ENCODE data around the gene ULK3.

ULK3 gene

DNA sequence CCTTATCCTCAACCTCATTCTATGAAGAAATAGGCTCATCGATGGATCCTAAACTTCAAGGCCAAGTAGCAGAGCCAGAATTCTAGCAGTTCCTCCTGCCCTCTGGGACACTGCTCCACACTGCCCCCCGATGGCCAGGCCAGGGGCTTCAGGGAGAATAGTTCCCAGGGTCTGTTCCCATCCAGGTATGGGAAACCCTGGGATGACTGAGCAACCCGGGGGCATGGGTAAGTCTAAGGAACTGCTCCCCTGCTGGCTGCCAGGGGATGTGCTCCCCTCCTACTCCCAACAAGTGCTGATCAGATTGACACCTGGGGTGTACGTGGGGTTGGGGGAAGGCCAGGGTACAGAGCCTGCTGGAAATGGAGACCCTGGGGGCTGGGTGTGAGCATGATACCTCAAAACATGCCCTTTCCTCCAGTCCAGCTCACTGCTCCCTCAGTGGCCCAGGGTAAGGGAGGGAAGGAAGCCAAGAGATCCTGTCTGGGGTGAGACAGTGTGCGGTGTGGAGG lies 7.6 kb downstream of the ULK3 start:
- DNase-seq (ENCODE audit: low read depth) = peak; percentile 54
- no peak overlapping the region for H3K4me3 ChIP-seq (ENCODE audit: low read depth, low read length)
- TF ChIP-seq, protein P1, sequence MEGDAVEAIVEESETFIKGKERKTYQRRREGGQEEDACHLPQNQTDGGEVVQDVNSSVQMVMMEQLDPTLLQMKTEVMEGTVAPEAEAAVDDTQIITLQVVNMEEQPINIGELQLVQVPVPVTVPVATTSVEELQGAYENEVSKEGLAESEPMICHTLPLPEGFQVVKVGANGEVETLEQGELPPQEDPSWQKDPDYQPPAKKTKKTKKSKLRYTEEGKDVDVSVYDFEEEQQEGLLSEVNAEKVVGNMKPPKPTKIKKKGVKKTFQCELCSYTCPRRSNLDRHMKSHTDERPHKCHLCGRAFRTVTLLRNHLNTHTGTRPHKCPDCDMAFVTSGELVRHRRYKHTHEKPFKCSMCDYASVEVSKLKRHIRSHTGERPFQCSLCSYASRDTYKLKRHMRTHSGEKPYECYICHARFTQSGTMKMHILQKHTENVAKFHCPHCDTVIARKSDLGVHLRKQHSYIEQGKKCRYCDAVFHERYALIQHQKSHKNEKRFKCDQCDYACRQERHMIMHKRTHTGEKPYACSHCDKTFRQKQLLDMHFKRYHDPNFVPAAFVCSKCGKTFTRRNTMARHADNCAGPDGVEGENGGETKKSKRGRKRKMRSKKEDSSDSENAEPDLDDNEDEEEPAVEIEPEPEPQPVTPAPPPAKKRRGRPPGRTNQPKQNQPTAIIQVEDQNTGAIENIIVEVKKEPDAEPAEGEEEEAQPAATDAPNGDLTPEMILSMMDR (conservative IDR thresholded peaks at IDR 0.05; ENCODE audit: low read depth, low read length) = peak; percentile 89

DNA sequence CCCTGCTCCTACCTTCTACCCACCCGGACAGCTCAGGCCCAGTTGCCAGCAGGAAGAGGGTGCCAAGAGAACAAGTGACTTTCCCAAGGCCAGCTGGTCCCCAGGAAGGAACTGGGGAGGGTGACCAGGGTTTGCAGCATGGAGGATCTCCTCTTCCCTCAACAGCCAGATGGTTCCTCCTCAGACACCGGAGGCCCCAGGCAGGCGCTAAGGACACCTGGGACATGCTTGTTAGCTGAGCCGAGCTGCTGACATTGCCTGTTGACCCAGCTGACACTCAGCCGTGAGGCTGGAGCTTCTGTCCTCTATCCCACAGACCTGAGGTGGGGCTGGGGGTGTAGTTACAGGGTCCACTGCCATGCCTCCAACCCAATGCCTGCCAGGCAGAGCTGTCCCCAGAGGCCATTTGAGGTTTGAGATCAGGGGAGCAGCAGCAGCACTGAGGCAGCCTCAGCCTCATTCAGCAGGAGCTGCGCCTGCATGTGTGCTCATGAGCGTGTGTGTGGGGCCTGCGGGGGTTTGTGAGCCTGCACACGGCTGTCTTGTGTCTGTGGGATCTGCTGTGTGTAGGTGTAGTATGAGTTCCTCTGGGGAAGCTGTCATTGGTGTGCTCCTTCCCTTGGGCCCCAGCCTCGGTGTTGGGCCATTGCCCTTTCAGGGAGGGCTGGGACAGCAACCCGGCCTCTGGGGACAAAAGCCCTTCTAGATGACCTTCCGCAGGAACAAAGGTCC lies 9.4 kb downstream of the ULK3 start:
- no peak overlapping the region for H3K4me3 ChIP-seq (ENCODE audit: low read depth, low read length)
- TF ChIP-seq, protein P1 (conservative IDR thresholded peaks at IDR 0.05; ENCODE audit: low read depth, low read length) = no peak
- DNase-seq (ENCODE audit: low read depth) = no peak

DNA sequence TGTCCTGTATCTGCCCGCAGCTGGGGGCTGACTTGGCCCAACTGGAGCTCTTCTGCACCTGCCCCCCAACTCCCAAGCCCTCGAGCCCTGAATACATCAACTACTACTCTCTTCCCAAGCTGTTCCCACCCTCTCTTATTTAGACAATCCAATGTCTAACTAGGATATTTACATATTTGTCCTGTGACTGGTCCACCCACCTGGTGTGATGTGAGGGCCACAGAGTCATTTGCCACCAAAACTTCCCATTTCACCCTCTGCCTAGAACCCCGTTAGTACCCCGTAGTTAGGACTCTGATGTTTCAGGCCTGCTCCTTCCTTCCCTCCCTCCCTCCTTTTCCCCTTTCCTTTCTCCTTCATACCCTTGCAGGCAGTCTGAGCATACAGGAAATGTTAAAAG lies 10.1 kb downstream of the ULK3 start:
- TF ChIP-seq, protein P1 (conservative IDR thresholded peaks at IDR 0.05; ENCODE audit: low read depth, low read length) = no peak
- no peak overlapping the region for H3K4me3 ChIP-seq (ENCODE audit: low read depth, low read length)
- no peak for DNase-seq (ENCODE audit: low read depth)

DNA sequence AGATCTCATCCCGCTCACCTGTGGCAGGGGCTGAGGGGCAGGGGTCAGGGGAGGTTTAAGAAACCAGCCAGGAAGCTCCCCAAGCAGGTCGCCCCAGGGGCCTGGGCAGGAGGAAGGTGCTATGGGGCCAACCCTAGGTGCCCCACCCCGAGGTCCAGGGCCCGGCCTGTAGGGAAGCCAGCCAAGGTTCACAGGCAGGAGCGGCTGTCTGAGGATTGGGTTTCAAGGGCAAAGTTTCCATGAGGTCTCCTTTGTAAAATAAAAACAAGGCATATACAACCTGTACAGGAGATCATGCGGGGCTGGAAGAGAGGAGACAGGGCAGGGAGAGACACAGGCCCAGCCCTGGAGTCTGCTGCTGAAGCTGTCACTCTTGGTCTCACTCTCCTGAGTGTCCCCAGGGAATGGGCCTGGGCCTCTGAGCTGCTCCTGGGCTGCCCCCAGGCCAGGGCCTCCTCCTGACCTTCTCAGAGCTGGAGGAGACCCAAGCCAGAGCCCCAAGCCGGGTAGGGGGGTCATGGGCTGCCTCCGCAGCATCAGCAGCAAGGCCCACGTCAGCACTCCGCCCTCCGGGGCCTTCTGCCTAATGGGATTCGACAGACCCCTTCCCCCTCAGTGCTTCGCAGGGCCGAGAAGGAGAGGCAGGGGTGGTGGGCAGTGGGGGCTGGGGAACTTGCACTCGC lies 11.0 kb downstream of the ULK3 start:
- TF ChIP-seq, protein P1 (conservative IDR thresholded peaks at IDR 0.05; ENCODE audit: low read depth, low read length) = no peak
- H3K4me3 ChIP-seq (ENCODE audit: low read depth, low read length) = no peak overlapping the region
- DNase-seq (ENCODE audit: low read depth) = no peak

DNA sequence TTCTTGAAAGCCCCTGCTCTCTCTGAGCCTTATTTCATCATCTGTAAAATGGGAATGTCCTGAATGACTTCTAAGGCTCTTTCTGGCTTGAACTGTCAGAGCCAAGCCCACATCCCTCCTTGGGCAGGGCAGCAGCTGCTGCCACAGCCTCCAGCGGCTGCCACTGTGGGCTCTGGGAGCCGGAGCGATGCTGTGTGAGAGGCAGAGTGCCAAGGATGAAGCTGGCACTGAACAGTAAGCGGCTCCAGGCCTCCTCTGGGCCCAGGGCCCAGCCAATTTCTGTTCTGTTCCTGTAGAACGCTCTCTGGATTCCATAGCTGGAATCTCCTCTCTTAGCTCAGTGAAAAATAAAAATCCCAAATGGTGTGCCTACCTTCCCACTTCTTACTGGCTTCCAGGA lies 12.1 kb downstream of the ULK3 start:
- DNase-seq (ENCODE audit: low read depth) = no peak
- TF ChIP-seq, protein P1 (conservative IDR thresholded peaks at IDR 0.05; ENCODE audit: low read depth, low read length) = no peak
- no peak overlapping the region for H3K4me3 ChIP-seq (ENCODE audit: low read depth, low read length)

DNA sequence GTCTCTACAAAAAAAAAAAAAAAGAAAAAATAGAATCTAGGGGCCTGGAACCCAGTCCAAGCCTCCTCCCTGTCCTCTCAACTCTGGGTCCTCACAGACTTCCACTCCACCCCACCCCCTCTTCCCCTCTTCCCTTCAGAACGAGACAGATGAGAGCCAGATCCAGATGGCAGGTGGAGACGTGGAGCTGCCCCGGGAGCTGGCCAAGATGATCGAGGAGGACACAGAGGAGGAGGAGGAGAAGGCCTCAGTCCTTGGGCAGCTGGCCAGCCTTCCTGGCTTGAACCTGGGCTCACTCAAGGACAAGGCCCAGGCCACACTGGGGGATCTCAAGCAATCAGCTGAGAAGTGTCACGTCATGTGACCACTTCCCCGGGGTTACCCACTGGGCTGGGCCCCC lies 13.0 kb downstream of the ULK3 start:
- H3K4me3 ChIP-seq (ENCODE audit: low read depth, low read length) = no peak overlapping the region
- no peak for DNase-seq (ENCODE audit: low read depth)
- TF ChIP-seq, protein P1 (conservative IDR thresholded peaks at IDR 0.05; ENCODE audit: low read depth, low read length) = no peak

Measured in choroid plexus epithelial cell (primary cell).